Astrocyte (in vitro differentiated cells and primary cell): Measurements from ENCODE around the gene RELN. TPM values are rescaled to one million over a fixed set of nuclear protein-coding genes. Genes with fewer than 3 reads are reported as not detected.

Source experiments
- DNase-seq: peaks from one replicate; pipeline ENCODE4 v3.0.0-alpha.2; 2010; ENCODE audit warnings: low read depth
- FAIRE-seq: peaks from 2 replicates; lab custom pipeline; 2011; peaks lifted over from hg19 to GRCh38; lab: Jason Lieb, UNC
- H2AFZ ChIP-seq: 2 replicates; pipeline ENCODE4 v1.6.0; 2012; ENCODE audit warnings: low read depth, low read length, inconsistent platforms
- H3K27ac ChIP-seq: 2 replicates; pipeline ENCODE4 v1.5.1; 2011; ENCODE audit warnings: low read depth, low read length, inconsistent platforms
- H3K27me3 ChIP-seq: 2 replicates; pipeline ENCODE4 v1.6.0; 2011; ENCODE audit warnings: low read length, inconsistent platforms; ENCODE audit not compliant: insufficient read depth
- H3K36me3 ChIP-seq: 2 replicates; pipeline ENCODE4 v1.5.1; 2011; ENCODE audit warnings: low read length, inconsistent platforms; ENCODE audit not compliant: insufficient read depth
- H3K4me1 ChIP-seq: 2 replicates; pipeline ENCODE4 v1.5.1; 2011; ENCODE audit warnings: low read length, inconsistent platforms; ENCODE audit not compliant: insufficient read depth
- H3K4me2 ChIP-seq: 2 replicates; pipeline ENCODE4 v1.6.0; 2012; ENCODE audit warnings: low read length, inconsistent platforms
- H3K4me3 ChIP-seq: 2 replicates; pipeline ENCODE4 v1.5.1; 2011; ENCODE audit warnings: low read depth, mild to moderate bottlenecking, low read length, inconsistent platforms; ENCODE audit not compliant: insufficient read depth
- H3K79me2 ChIP-seq: 2 replicates; pipeline ENCODE4 v1.6.0; 2012; ENCODE audit warnings: mild to moderate bottlenecking, low read length, inconsistent platforms; ENCODE audit not compliant: insufficient read depth
- H3K9ac ChIP-seq: 2 replicates; pipeline ENCODE4 v1.6.0; 2012; ENCODE audit warnings: mild to moderate bottlenecking, low read length, inconsistent platforms
- H3K9me3 ChIP-seq: 2 replicates; pipeline ENCODE4 v1.5.1; 2012; ENCODE audit warnings: low read depth, mild to moderate bottlenecking, low read length, inconsistent platforms; ENCODE audit not compliant: insufficient read depth
- H4K20me1 ChIP-seq: 2 replicates; pipeline ENCODE4 v1.6.0; 2012; ENCODE audit warnings: low read length, inconsistent platforms; ENCODE audit not compliant: insufficient read depth
- H3K27ac Mint-ChIP-seq: one replicate; pipeline ENCODE4 v1.8.0; 2021; ENCODE audit warnings: mild to moderate bottlenecking, mixed read lengths; ENCODE audit not compliant: unreplicated experiment
- H3K27me3 Mint-ChIP-seq: one replicate; pipeline ENCODE4 v1.8.0; 2021; ENCODE audit warnings: low read depth, mixed read lengths; ENCODE audit not compliant: unreplicated experiment
- H3K36me3 Mint-ChIP-seq: one replicate; pipeline ENCODE4 v1.8.0; 2021; ENCODE audit warnings: low read depth, mixed read lengths; ENCODE audit not compliant: unreplicated experiment
- H3K4me1 Mint-ChIP-seq: one replicate; pipeline ENCODE4 v1.8.0; 2021; ENCODE audit warnings: low read depth, mixed read lengths; ENCODE audit not compliant: unreplicated experiment
- H3K4me3 Mint-ChIP-seq: one replicate; pipeline ENCODE4 v1.8.0; 2021; ENCODE audit warnings: mild to moderate bottlenecking, moderate library complexity, mixed read lengths; ENCODE audit not compliant: unreplicated experiment
- H3K9me3 Mint-ChIP-seq: one replicate; pipeline ENCODE4 v1.8.0; 2021; ENCODE audit warnings: mild to moderate bottlenecking, mixed read lengths; ENCODE audit not compliant: unreplicated experiment
- CTCF ChIP-seq: IDR thresholded peaks from 2 replicates; pipeline ENCODE4 v1.5.1; 2011; ENCODE audit warnings: low read depth, mild to moderate bottlenecking, inconsistent platforms, low read length, moderate library complexity; ENCODE audit not compliant: insufficient read depth
- EZH2 ChIP-seq: IDR thresholded peaks from 2 replicates; pipeline ENCODE4 v1.6.1; 2012; ENCODE audit warnings: mild to moderate bottlenecking, low read length, inconsistent platforms; ENCODE audit not compliant: insufficient read depth
- total RNA-seq: library from RNA; stranded (reverse); gene quantifications from 2 replicates; pipeline ENCODE4 v1.2.1, GENCODE V29; 2021

RELN gene
- total RNA-seq, 1 donor from 2014 or later, result 0.98 TPM

GRCh38 chr7:103571586-103571985, 417.9 kb downstream of the RELN start:
- Mint-ChIP-seq H3K4me3 (no peak overlapping the region), H3K27ac (no peak overlapping the region), H3K4me1 (no peaks in the 10 kb centered on the region), H3K27me3 (peaks cover 14% of the 10 kb centered on the region), H3K36me3 (no peaks in the 10 kb centered on the region), H3K9me3 (no peaks in the 10 kb centered on the region)
- H3K4me1 ChIP-seq, result no peaks in the 10 kb centered on the region
- no peaks in the 10 kb centered on the region for H3K9me3 ChIP-seq
- FAIRE-seq (no peak), DNase-seq (no peak)
- no peak overlapping the region for H3K9ac ChIP-seq
- H3K79me2 ChIP-seq, result no peaks in the 10 kb centered on the region
- no peaks in the 10 kb centered on the region for H3K36me3 ChIP-seq
- peaks cover 3% of the 10 kb centered on the region for H3K27me3 ChIP-seq
- no peak overlapping the region for H3K4me2 ChIP-seq
- H4K20me1 ChIP-seq, result no peaks in the 10 kb centered on the region
- H2AFZ ChIP-seq, result no peak overlapping the region
- no peak for TF ChIP-seq CTCF
- TF ChIP-seq EZH2, result no peak
- H3K27ac ChIP-seq, result no peak overlapping the region
- H3K4me3 ChIP-seq, result no peak overlapping the region

GRCh38 chr7:103569621-103570305, 419.7 kb downstream of the RELN start:
- H3K27me3 Mint-ChIP-seq, result peaks cover 16% of the 10 kb centered on the region
- TF ChIP-seq CTCF, result no peak
- no peak for TF ChIP-seq EZH2
- Histone ChIP-seq H3K4me1 (no peaks in the 10 kb centered on the region), H3K27ac (no peak overlapping the region), H3K36me3 (no peaks in the 10 kb centered on the region), H4K20me1 (no peaks in the 10 kb centered on the region), H3K4me3 (no peak overlapping the region), H3K4me2 (no peak overlapping the region), H3K27me3 (peaks cover 3% of the 10 kb centered on the region), H3K79me2 (no peaks in the 10 kb centered on the region), H3K9me3 (no peaks in the 10 kb centered on the region), H3K9ac (no peak overlapping the region), H2AFZ (no peak overlapping the region)
- no peak overlapping the region for H3K4me3 Mint-ChIP-seq
- no peak for DNase-seq
- H3K4me1 Mint-ChIP-seq, result no peaks in the 10 kb centered on the region
- no peak overlapping the region for H3K27ac Mint-ChIP-seq
- no peak for FAIRE-seq
- no peaks in the 10 kb centered on the region for H3K36me3 Mint-ChIP-seq
- no peaks in the 10 kb centered on the region for H3K9me3 Mint-ChIP-seq

GRCh38 chr7:103564416-103564815, 425.0 kb downstream of the RELN start:
- no peaks in the 10 kb centered on the region for H3K36me3 Mint-ChIP-seq
- no peak overlapping the region for H3K27ac Mint-ChIP-seq
- Histone ChIP-seq H3K9ac (no peak overlapping the region), H3K4me3 (no peak overlapping the region), H4K20me1 (no peaks in the 10 kb centered on the region), H3K79me2 (no peaks in the 10 kb centered on the region), H3K36me3 (no peaks in the 10 kb centered on the region), H3K4me1 (no peaks in the 10 kb centered on the region), H3K27me3 (peaks cover 3% of the 10 kb centered on the region), H3K27ac (no peak overlapping the region), H3K4me2 (no peak overlapping the region), H3K9me3 (no peaks in the 10 kb centered on the region), H2AFZ (no peak overlapping the region)
- H3K27me3 Mint-ChIP-seq, result peaks cover 9% of the 10 kb centered on the region
- H3K4me1 Mint-ChIP-seq, result no peaks in the 10 kb centered on the region
- H3K4me3 Mint-ChIP-seq, result no peak overlapping the region
- TF ChIP-seq EZH2, result no peak
- H3K9me3 Mint-ChIP-seq, result no peaks in the 10 kb centered on the region
- no peak for FAIRE-seq
- DNase-seq, result no peak
